B cell (primary cell): ENCODE data around the gene SIPA1. TPM values are rescaled to one million over a fixed set of nuclear protein-coding genes. Genes with fewer than 3 reads are reported as not detected.

Experiments
- ATAC-seq: fragments of 200-7000 bp; cut with Tn5 transposase; one replicate; pipeline ENCODE4 v1.10.0; 2021; ENCODE audit warnings: low read depth, mild to moderate bottlenecking, moderate number of reproducible peaks, moderate library complexity
- CTCF ChIA-PET: fragments of 350-600 bp; sonication (Branson Sonifier 250); formaldehyde crosslinking; loops from one replicate; lab custom pipeline; 2021; ENCODE audit warnings: antibody characterized with exemption, inconsistent platforms; lab: Charles Lee
- POLR2A ChIA-PET: fragments of 350-600 bp; sonication (Branson Sonifier 250); formaldehyde crosslinking; loops from one replicate; lab custom pipeline; 2021; ENCODE audit warnings: antibody characterized with exemption; lab: Charles Lee
- DNase-seq: peaks from one replicate; pipeline ENCODE4 v3.0.0; 2013
- H2AFZ ChIP-seq: 2 replicates; pipeline ENCODE4 v1.6.1; 2012; ENCODE audit warnings: mild to moderate bottlenecking, low read depth, low read length; ENCODE audit not compliant: insufficient read depth, poor library complexity, severe bottlenecking
- H3K27ac ChIP-seq, 2 donors: 1 replicate in 1 of 2; 2 replicates in 1 of 2; pipeline ENCODE4 v1.5.1; 2012 to 2013; ENCODE audit warnings: low read length in 2 of 2, mild to moderate bottlenecking in 2 of 2, moderate library complexity in 1 of 2
- H3K27me3 ChIP-seq, 4 experiments: fragments of 200-600 bp in 1 of 4; sonication (generic) in 1 of 4; replicated peaks in 1 of 4; 1 replicate in 2 of 4; 2 replicates in 2 of 4; pipeline versions ENCODE4 v1.6.1 to v1.7.0; 2013 to 2016; ENCODE audit warnings: low read length in 3 of 4, mild to moderate bottlenecking in 2 of 4, mixed read lengths in 1 of 4, moderate library complexity in 1 of 4; ENCODE audit not compliant: insufficient read depth in 4 of 4, control insufficient read depth in 3 of 4; ENCODE audit errors: control extremely low read depth in 1 of 4
- H3K36me3 ChIP-seq, 2 experiments: replicated peaks in 1 of 2; 1 replicate in 1 of 2; 2 replicates in 1 of 2; pipeline versions ENCODE4 v1.6.1 to v1.7.1; 2013; ENCODE audit warnings: low read length in 1 of 2; ENCODE audit not compliant: insufficient read depth in 2 of 2, control insufficient read depth in 1 of 2; ENCODE audit errors: control extremely low read depth in 1 of 2, extremely low read depth in 1 of 2
- H3K4me1 ChIP-seq, 2 donors: fragments of 200-600 bp in 1 of 2; sonication (generic) in 1 of 2; 1 replicate in 1 of 2; 2 replicates in 1 of 2; pipeline versions ENCODE4 v1.5.1 to v1.6.1; 2013 to 2017; ENCODE audit warnings: low read length in 2 of 2; ENCODE audit not compliant: control insufficient read depth in 2 of 2, insufficient read depth in 2 of 2
- H3K4me2 ChIP-seq: replicated peaks from 2 replicates; pipeline ENCODE3; 2012; ENCODE audit warnings: mild to moderate bottlenecking, low read depth, low read length; ENCODE audit not compliant: poor library complexity, severe bottlenecking
- H3K4me3 ChIP-seq, 5 experiments: fragments of 200-600 bp in 1 of 5; sonication (generic) in 1 of 5; 1 replicate in 3 of 5; 2 replicates in 2 of 5; pipeline versions ENCODE4 v1.5.1 to v1.7.0; 2011 to 2016; ENCODE audit warnings: low read length in 4 of 5, mild to moderate bottlenecking in 4 of 5, low read depth in 2 of 5, control low read depth in 1 of 5, moderate library complexity in 1 of 5; ENCODE audit not compliant: insufficient read depth in 1 of 5; ENCODE audit errors: control extremely low read depth in 1 of 5, extremely low read depth in 1 of 5
- H3K79me2 ChIP-seq: fragments of 200-600 bp; sonication (generic); one replicate; pipeline ENCODE4 v1.6.0; 2016; ENCODE audit warnings: low read length; ENCODE audit not compliant: control insufficient read depth, insufficient read depth
- H3K9ac ChIP-seq: fragments of 200-600 bp; sonication (generic); 2 replicates; pipeline ENCODE4 v1.6.1; 2017; ENCODE audit warnings: mild to moderate bottlenecking, low read length, moderate library complexity
- H3K9me3 ChIP-seq, 3 donors: one replicate each; pipeline versions ENCODE4 v1.6.1 to v1.7.1; 2013; ENCODE audit warnings: low read length in 2 of 3; ENCODE audit not compliant: control insufficient read depth in 2 of 3, insufficient read depth in 1 of 3; ENCODE audit errors: control extremely low read depth in 1 of 3
- H4K20me1 ChIP-seq: 2 replicates; pipeline ENCODE4 v1.6.0; 2012; ENCODE audit warnings: mild to moderate bottlenecking, low read length; ENCODE audit not compliant: insufficient read depth, control insufficient read depth, poor library complexity, severe bottlenecking
- H3K27ac Mint-ChIP-seq: one replicate; pipeline ENCODE4 v1.8.0; 2021; ENCODE audit warnings: mixed read lengths
- H3K27me3 Mint-ChIP-seq: one replicate; pipeline ENCODE4 v1.8.0; 2021; ENCODE audit warnings: mixed read lengths
- H3K4me1 Mint-ChIP-seq: one replicate; pipeline ENCODE4 v1.8.0; 2021; ENCODE audit warnings: mixed read lengths
- H3K4me3 Mint-ChIP-seq: one replicate; pipeline ENCODE4 v1.8.0; 2021; ENCODE audit warnings: mixed read lengths
- H3K9me3 Mint-ChIP-seq: one replicate; pipeline ENCODE4 v1.8.0; 2022; ENCODE audit warnings: mixed read lengths; ENCODE audit not compliant: insufficient read depth
- EZH2 ChIP-seq: IDR thresholded peaks from 2 replicates; pipeline ENCODE4 v1.6.1; 2012; ENCODE audit warnings: borderline replicate concordance, low read depth, mild to moderate bottlenecking, moderate library complexity, low read length; ENCODE audit not compliant: insufficient read depth, poor library complexity, severe bottlenecking
- WGBS: methylation state at CpG from one replicate; pipeline ENCODE4 v1.1.5; 2013; ENCODE audit warnings: missing lambda C conversion rate; ENCODE audit not compliant: insufficient coverage; 5-methylcytosine and 5-hydroxymethylcytosine counted together
- intact Hi-C: fragments of 100-400 bp; cut with micrococcal nuclease; formaldehyde crosslinking; loops from one replicate; pipeline ENCODE4 v1.10.0; 2022
- polyA plus RNA-seq: library from polyadenylated mRNA; depleted of rRNA; stranded (reverse); fragments of >200 nt; gene quantifications from 2 replicates; pipeline ENCODE4 v1.2.3, GENCODE V29; 2012
- total RNA-seq, 2 donors: library from RNA; stranded (reverse); fragments of 120-200 nt in 1 of 2; gene quantifications; 1 replicate in 1 of 2; 2 replicates in 1 of 2; pipeline versions ENCODE4 v1.2.3 to v1.2.4, GENCODE V29; 2013 to 2022
- TF ChIP-seq, protein P1 (sequence below): fragments of 200-600 bp; IDR thresholded peaks from one replicate; pipeline ENCODE4 v1.8.0; 2022; ENCODE audit warnings: antibody characterized with exemption, mild to moderate bottlenecking

The SIPA1 gene
- total and polyA plus RNA-seq, 2 donors (not counting 1 experiment from before 2014, with no cell fraction given) = 314 to 448 TPM

DNA sequence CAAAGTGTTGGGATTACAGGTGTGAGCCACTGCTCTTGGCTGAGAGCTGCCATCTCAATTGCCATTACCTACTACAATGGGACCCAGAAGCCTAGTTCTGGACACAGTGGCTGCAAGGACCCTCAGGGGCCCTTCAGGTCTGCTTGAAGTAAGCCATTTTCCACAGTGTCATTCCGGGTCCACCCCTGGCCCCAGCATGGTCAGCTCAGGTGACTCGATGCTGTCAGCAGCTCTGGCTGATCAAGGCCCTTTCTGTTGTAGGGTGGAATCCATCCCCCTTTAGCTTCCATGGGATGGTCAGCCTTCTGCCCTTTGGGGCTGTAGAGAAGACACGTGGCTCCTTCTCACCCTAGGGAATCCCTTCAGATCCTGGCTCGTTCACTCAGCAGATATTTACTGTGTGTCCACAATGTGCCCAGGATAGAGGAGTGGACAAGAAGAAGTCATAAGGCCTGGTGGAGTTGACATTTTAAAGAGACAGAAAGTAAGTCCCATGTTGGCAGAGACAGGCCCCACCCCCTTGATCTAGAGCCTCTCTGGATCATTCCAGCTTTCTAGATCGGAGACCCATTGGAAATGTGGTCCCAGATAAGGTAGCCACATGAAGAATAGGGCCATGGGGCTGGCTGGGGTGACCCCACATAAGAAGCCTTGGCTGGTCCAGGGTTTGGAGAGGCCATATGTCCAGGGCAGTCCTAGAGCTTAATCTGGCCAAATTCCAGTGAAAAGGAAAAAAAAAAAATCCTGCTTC lies 59.1 kb downstream of the SIPA1 start:
- H4K20me1 ChIP-seq = no peaks in the 10 kb centered on the region
- H2AFZ ChIP-seq = no peak overlapping the region
- ATAC-seq (no peak), DNase-seq (no peak)
- no peaks in the 10 kb centered on the region for H3K36me3 ChIP-seq
- TF ChIP-seq, protein P1, sequence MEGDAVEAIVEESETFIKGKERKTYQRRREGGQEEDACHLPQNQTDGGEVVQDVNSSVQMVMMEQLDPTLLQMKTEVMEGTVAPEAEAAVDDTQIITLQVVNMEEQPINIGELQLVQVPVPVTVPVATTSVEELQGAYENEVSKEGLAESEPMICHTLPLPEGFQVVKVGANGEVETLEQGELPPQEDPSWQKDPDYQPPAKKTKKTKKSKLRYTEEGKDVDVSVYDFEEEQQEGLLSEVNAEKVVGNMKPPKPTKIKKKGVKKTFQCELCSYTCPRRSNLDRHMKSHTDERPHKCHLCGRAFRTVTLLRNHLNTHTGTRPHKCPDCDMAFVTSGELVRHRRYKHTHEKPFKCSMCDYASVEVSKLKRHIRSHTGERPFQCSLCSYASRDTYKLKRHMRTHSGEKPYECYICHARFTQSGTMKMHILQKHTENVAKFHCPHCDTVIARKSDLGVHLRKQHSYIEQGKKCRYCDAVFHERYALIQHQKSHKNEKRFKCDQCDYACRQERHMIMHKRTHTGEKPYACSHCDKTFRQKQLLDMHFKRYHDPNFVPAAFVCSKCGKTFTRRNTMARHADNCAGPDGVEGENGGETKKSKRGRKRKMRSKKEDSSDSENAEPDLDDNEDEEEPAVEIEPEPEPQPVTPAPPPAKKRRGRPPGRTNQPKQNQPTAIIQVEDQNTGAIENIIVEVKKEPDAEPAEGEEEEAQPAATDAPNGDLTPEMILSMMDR = no peak
- no peak for TF ChIP-seq EZH2
- ChIA-PET POLR2A (interaction anchor here (0.6 to 0.8 kb wide), 3 partner anchors 76 to 249 kb away, joined by 5 to 10 read pairs (median 6); no protein-coding TSS in a partner anchor), CTCF (interaction anchor here (0.6 kb wide), 1 partner anchor 74 kb away, joined by 3 read pairs; no protein-coding TSS in a partner anchor)
- no peaks in the 10 kb centered on the region for H3K9me3 ChIP-seq
- H3K79me2 ChIP-seq = no peaks in the 10 kb centered on the region
- no peak overlapping the region for H3K4me3 ChIP-seq
- no peaks in the 10 kb centered on the region for H3K27me3 ChIP-seq
- H3K4me1 Mint-ChIP-seq = peaks cover 7% of the 10 kb centered on the region
- peaks cover 3% of the 10 kb centered on the region for H3K27me3 Mint-ChIP-seq
- no peaks in the 10 kb centered on the region for H3K9me3 Mint-ChIP-seq
- H3K4me3 Mint-ChIP-seq = no peak overlapping the region
- no peak overlapping the region for H3K27ac Mint-ChIP-seq
- H3K4me1 ChIP-seq = peaks cover 5 to 7% of the 10 kb centered on the region in 2 donors
- intact Hi-C loops = no loop called here
- WGBS = 93% methylated on average over 3 of the region's 5 CpGs
- H3K9ac ChIP-seq = no peak overlapping the region
- H3K27ac ChIP-seq = no peak overlapping the region
- H3K4me2 ChIP-seq = no peak overlapping the region

DNA sequence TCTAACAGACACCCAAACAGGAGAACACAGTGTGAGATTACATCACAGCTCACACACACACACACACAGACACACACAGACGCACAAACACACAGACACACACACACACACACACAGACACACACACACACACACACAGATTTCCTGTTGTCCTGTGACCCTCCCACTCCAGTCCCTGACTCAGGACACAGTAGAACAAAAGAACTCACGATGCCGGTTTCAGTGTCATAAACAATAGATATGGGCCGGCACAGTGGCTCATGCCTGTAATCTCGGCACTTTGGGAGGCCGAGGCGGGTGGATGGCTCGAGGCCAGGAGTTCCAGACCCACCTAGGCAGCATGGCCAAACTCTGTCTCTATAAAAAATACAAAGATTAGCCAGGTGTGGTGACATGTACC lies 60.3 kb downstream of the SIPA1 start:
- peaks cover 5 to 7% of the 10 kb centered on the region in 2 donors for H3K4me1 ChIP-seq
- H3K4me2 ChIP-seq = no peak overlapping the region
- no peaks in the 10 kb centered on the region for H3K79me2 ChIP-seq
- Mint-ChIP-seq H3K27me3 (peaks cover 3% of the 10 kb centered on the region), H3K4me1 (peaks cover 9% of the 10 kb centered on the region), H3K27ac (no peak overlapping the region), H3K9me3 (no peaks in the 10 kb centered on the region), H3K4me3 (no peak overlapping the region)
- no peaks in the 10 kb centered on the region for H3K9me3 ChIP-seq
- H3K27ac ChIP-seq = no peak overlapping the region
- no peak overlapping the region for H3K9ac ChIP-seq
- H3K4me3 ChIP-seq = no peak overlapping the region
- WGBS = 79% methylated on average over 8 of the region's 8 CpGs
- no peak overlapping the region for H2AFZ ChIP-seq
- ATAC-seq = no peak
- no peaks in the 10 kb centered on the region for H3K27me3 ChIP-seq
- intact Hi-C loops = no loop called here
- no peak for TF ChIP-seq EZH2
- TF ChIP-seq, protein P1 = no peak
- no peaks in the 10 kb centered on the region for H3K36me3 ChIP-seq
- POLR2A ChIA-PET = no interaction called here
- H4K20me1 ChIP-seq = no peaks in the 10 kb centered on the region
- CTCF ChIA-PET = no interaction called here
- no peak for DNase-seq
